Stimulated activated CD8-positive, alpha-beta memory T cell treated with anti-CD3 and anti-CD28 coated beads, Interleukin-7, amount 100 ng/mL, for 48 hours (primary cell): ENCODE results near the gene ADCY5.

Experiments used
- DNase-seq, 2 donors: peaks; one replicate each; pipeline ENCODE4 v3.0.0-alpha.2; 2020; ENCODE audit warnings: low read depth in 1 of 2; ENCODE audit errors: extremely low read depth in 1 of 2

Gene ADCY5

DNA sequence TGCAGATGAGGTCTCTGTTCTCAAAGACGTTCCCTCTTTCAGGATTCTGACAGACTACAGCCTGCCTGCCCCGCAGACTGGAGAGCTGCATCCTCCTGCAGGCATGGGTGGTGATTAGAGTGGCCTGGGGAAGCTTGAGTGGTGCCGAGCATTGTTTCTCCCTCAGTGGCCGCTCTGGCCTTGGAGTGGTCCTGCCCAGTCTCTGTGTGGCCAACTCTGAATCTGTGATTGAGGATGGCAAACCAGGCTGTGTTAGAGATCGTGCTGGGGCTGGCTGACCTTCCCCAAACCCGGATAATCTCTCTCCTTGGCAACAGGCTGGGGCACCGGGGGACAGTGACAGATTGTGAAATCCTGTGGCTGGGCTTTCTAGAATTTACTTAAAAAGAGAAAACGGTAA, 11.0 kb upstream of the ADCY5 start:
- DNase-seq, result no peak

DNA sequence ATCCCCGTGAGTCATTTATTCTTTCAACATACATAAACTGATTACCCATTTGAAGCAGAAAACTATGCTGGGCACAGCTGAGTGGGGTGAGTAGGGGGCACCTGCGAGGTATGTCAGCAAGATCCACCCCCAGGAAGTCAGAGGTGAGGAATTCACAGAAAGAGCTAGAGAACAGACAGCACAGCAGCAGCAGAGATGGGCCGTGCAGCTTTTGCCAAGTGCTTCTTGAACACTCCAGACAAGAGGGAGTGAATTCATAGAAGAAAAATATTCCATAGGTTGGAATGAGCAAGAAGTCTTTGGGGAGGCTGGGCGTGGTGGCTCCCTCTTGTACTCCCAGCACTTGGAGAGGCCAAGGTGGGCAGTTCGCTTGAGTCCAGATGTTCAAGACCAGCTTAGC, 9.4 kb upstream of the ADCY5 start:
- DNase-seq, result no peak

DNA sequence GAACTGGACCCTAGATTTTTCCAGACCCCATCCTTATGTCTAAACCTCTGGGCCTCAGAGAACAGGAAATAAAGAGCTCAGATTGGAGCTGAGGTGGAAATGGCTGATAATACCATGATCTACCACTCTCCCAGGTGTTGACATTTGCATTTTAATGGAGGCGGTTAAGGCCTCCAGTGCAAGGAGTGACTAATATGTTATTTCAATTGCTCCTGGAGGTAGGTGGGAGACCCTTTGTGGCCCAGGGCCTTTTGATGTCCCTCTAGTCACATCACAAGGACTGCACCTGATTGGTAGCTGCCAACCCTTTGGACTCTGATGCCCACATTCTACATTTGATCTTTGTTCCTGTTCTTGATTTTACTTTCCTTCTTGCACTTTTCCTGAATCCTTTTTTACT, 9.0 kb upstream of the ADCY5 start:
- no peak for DNase-seq

DNA sequence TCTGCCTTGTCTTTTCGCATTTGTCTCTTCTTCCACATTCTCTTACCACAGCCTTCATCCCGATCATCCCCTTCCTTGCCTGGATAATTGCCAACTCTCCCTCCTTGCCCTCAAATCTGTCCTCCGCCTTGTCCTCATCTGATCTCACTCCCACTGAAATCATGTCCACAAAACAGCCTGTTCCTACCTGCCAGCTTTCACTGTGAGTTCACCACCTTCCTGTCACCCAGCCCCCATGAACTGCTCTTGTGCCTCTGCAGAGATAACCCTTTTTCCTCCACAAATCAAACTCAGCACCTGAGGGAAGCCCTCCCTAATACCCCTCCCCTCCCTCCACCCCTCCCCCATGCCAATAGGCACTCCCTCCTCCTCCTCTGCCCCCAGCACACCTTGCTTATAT, 4.8 kb upstream of the ADCY5 start:
- no peak for DNase-seq

DNA sequence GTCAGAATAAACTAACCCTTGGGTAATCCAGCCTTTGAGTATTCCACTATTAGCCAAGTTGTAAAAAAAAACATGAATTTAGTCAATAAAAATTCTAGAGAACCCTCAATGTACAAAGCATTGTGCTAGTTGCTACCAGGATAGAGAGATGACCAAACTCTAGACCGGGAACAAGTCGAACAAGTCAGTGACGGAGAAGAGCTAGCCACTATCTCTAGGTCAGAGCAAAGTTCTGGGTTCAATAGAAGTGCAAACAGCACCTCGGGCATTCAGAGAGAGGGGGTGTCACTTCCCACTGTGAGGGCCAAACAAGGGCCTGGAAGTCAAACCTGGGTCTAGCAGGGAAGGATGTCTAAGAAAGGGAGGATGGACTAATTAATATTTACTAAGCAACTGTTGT, 2.3 kb upstream of the ADCY5 start:
- DNase-seq, result no peak

DNA sequence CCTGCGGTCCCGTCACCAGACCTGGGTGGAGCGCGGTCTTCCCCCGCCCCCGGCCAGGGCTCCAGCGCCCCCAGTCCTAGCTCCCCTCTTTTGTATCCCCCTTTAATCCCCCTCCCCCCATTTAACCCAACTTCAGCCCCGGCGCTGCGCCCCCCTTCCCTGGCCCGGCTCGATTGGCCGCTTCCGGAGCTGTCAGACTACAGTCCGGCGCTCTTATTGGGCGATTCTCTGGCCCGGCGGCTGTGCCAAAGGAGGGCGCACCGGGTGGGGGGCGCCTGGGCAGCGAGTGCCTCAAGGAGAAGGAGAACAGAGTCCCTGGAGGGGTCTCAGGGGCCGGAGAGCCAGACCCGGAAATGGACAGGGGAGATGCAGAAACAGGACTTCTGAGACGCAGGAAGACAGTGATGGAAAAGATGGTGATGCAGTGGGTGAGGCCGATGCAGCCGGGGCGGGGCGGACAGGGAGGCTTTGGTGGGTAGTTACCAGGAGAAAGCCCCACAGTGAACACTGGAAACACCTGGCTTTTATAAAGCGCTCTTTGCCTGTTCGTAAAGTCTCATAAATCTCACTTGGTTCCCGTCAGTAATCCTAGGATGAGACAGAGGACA, 1.2 kb upstream of the ADCY5 start:
- DNase-seq, result no peak

DNA sequence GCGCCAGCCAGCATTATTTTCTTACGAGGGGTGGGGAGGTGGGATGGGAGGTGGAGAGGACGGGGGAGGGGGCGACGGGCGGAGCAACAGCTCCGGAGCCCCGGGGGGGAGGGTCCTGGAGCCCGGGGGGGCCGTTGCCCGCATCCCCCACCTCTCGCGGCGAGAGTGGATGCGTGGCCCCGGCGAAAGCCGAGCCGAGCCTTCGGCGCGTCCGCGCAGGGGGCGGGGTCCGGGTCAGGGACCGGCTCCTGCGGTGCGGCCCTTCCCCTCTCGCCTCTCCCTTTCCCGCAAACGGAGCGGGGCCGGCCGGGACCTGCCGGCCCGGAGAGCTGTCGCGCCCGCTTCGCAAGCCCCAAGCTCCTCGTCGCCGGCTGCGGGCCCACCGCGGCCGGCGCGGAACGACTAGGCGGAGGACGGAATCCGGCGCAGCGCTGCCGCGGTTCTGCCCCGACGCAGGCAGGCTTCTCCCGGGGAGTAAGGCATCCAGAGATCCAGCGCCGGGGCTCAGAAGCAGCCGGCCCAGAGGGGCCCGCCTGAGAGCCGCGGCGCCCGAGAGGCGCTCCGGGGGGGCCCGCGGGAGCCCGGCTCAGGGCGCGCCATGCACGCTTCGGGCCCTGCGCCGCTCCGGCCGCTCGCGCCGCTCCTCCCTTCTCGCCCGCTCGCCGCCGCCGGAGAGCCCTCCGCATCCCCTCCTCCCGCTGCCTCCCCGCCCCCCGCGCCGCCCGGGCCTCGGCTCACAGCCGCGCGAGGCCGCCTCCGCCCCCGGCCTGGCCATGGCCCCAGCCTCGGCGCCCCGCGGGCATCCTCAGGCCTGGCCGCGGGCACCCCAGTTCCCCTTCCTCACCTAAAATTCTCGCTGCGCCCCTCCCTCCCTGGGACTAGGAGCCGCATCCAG, 459 bp upstream of the ADCY5 start:
- no peak for DNase-seq

DNA sequence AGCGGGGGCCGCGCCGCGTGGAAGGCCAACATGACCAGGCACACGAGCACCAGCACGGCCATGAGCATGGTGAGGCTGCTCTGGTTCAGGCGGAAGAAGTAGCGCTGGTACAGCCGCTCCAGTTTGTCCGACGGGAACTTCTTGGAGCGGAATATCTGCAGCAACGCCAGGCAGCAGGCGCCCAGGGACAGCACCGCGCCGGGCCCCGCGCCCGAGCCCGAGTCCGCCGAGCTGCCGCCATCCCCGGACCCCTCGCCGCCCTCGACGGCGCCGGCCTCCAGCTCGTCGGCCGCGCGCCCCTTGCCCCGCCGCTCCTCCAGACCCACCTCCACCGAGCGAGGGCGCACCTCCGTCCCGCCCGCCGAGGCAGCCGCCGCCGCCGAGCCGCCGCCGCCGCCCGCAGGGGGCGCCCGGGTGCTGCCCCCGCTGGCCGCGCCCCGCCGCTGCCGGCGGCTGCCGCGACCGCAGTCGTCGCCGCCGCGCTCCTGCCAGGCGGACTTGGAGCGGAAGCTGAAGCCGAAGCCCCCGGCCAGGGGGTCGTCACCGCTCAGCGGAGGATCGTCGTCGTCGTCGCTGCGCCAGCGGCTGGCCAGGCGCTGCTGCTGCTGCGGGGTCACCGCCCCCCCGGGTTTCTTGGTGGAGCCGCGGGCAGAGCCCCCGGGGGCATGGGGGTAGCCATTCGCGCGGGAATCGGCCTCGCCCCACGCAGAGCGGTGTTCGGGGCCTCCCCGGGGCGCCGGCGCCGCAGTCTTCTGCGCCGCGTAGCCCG, 957 bp downstream of the ADCY5 start:
- DNase-seq, result peak in 1 of 2 donors; percentile 11

DNA sequence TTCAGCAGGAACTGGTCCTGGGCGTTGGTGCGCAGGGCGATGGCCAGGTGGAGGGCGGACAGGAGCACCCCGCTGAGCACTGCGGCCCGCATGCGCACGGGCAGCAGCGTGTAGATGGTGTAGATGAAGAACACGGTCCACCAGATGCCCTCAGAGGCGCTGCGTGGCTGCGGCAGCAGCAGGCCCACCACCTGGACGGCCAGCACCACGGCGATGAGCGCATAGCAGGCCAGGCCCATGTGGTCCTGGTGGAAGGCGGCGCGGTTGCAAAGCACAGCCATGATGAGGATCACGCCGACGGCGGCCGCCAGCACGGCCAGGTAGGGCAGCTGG, 1.5 kb downstream of the ADCY5 start:
- DNase-seq, result no peak

DNA sequence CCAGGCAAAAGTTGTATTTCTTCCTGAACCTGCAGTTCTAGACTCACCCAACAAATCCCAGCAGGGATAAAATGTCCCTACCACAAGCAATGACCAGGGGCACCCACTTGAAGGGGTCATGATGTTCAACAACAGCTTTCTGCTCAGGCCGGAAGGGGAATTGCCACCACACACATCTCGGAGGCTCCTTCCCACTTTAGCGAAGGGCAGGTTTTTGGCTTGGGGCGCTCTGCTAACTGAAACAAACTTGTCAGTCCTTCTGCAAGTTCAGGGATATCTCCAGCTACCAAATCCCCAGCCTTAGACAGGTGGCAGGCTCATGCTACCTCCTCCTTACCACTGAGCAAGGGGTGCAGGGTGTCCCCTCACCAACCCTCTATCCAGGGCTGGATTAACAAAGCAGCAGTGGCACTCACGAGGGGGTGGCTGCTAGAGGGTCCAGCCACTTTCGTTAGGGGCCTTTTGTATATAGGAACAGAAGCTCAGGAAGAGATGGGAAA, 2.2 kb downstream of the ADCY5 start:
- DNase-seq, result no peak

DNA sequence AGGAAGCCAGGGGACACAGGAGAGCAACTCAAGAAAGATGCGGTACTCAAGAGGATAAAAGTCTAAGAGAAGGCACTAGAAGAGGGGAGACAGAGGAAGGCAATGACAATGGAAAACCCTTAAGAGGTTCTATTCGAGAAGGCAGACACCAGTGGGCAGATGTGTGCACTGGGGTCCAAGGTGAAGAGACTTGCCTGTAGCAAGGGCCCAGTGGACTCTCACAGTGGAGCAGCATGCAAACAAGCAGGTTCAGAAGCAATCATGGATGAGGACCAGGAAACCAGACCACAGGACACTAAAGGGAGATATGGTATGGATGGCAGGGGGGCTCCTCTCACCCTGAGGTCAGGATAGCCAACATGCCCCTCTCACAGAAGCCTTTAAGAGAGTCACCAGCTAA, 2.7 kb downstream of the ADCY5 start:
- no peak for DNase-seq

DNA sequence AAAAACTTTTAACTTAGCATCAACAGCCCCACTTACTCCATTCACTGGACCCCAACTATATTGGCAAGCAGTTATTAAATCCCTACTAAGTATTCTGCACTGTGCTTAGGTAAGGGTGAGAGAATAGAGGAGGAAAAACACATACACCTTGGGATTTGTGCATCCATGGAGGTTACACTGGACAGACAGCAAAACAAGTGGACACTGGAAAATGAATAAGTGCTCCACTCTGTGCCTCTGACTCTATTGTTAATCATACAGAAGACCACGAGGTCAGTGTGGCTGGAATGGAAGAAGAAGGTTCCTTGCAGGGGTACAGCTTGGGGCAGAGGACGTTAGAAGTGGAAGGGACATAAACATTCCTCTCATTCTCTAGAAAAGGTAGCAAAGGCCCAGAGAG, 3.2 kb downstream of the ADCY5 start:
- no peak for DNase-seq

DNA sequence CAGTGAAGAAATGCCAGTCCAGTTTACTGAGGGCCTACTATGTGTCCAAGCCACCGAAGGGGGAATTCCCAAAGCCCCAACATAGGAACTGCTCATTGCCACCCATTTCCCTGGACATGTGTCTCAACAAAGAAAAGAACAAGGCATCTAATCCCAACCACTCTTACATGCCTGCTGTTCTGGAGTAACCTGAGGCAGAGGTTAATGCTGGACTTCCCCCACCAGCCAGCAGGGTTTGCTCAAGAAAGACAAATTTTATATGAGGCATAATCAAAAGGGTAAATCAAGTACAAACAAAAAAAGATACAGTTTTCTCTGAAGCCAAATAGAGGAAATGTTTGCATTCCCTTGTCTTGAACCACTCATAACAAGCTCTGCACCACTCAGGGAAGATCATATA, 4.1 kb downstream of the ADCY5 start:
- no peak for DNase-seq

DNA sequence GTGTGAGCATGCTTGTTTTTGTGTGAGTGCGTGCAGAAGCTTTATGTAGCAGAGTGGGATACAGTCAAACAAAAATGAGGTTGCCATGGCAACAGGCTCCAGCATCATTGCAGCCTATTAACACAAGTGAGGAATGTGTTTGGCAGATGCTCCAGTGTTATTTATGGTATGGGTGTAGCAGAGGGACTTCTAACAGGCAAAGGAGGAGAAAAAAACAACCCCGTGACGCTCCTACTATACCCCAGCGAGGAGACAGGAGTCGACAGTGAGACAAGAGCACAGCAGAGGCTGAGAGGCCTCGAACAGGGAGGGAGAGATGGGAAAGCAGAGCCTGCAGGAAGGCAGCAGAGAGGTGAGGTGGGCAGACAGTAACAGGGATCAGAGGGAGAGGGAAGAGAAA, 4.9 kb downstream of the ADCY5 start:
- DNase-seq, result no peak

DNA sequence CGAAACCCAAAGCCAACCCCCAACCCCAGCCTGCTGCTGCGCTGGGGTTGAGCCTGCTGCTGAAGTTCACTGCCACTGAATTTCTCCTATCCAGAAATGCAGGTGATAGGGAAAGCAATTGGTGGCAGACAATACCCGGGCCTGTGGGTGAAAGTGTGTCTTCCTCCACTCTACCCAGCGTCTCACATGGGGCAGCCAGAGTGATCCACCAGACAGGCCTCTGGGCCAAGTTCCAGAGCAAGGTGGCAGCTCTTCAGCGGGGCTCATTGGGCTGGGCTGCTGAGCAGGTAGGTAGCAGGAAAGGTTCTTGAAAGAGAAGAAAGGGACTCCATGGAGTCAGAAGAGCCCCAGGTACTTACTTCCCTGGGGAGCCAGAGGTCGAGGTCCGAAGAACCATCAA, 6.0 kb downstream of the ADCY5 start:
- no peak for DNase-seq

DNA sequence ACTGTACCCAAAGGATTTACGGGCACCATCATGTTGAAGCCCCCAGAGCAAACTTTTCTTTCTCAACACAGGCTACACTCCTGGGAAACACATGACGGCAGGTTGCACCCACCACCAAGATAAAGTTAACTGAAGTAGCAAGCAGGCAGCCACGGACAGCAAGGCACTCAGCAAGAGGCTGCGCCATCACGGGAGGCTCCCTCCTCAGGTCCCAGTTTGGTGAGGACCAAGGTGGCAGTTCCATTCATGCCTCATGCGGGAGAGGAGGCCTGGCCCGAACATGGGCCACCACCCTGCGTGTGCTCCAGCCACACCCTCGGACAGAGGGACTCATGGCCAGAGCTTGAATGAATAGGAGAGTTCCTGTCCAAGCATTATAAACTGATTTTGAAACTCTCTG, 6.8 kb downstream of the ADCY5 start:
- DNase-seq, result no peak

DNA sequence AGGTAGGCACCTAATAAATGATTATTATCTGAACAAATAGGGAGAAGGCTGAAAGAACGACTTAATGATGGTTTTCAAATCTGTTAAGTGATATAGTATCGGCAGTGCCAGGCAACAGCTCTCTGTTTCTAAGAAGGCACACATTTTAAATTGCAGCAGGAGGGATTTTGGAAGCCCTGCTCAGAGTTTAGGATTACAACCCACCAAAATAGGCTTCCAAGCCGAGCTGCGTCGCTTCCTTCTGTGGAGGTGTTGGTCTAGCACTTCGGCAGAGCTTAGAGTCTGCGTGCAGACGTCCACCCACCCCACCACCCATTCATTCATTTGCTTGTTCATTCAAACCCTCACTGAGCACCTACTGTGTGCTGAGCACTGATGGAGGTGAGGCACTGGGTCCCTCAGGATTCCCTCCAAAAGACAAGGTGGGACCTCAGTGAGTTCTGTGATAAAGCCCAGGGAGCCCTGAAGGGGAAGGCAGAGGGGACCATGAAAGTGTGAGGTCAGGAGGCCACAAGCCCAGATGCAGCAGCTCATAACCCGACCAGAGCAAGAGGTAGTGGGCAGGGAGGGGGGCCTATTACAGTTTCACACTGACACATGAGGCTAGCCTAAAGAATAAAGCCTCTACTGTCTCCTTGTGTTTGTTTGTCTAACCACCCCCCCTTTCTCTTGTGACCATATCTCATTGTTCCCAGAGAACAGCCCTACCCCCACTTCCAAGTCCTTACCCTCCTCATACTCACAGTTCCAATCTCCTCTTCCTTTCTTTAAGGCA, 8.9 kb downstream of the ADCY5 start:
- no peak for DNase-seq

DNA sequence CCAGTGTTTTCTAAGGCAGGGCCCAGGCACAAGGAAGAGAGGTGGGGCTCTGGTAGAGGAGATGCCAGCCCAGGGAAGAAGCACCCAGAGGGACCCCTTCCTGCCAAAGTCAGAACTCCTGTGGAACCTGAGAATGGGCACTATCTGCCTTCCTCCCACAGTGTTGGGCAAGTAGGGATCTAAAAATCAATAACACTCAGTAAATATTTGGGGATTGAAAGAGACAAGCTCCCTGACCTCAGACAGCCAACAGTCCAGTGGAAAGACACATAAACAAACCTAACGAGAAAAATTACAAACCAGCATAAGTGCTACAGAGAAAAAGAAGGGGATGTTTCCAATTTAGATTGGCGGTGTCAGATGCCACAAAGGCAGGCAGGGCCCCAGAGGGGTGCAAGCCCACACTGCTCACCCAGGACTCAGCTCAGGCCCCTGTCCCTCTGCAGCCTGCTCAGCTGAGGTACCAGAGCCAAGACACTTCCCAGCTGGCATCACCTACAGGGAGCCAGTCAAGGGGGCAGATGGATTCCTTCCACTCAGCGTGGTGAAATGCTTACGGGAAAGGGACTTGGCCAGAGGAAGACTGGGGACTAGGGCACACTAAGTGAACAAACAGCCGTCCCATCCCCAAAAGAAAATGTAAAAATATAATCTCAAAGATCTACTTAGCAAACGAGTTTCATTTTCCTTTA, 15.9 kb downstream of the ADCY5 start:
- no peak for DNase-seq

DNA sequence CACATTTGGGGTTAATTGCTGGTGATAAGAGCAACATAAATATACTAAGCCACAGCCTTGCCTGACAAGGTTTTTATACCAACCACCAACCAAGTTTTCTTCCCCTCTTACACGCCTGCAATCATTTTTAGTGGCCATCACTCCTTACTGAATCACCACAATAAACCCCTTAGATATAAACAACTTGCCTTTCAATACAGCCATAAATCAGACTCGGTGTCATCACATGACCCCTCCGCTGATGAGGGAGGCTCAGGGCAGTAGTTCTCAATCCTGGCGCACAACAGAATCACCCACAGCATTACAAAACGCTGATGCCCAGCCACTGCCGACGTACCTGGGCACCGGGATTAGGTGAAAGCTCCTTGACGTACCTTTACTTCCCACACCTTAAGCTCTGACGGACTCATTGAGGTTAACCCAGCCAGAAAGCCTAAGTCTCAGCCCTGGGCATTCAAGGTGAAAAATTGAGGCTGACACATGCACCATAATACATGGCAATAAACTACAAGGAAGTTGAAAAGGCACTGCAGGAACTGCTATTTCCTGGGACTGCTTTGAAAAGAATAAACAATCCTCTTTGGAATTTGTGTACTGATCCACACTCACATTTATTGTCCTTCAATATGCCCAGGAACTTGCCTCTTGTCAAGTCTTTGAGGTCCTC, 17.1 kb downstream of the ADCY5 start:
- DNase-seq, result no peak
